SK-N-SH (cell line): ENCODE measurements around the gene THAP12. TPM values are rescaled to one million over a fixed set of nuclear protein-coding genes. Genes with fewer than 3 reads are reported as not detected.

Source experiments
- CTCF ChIA-PET: fragments of 300-600, 350-600 bp; formaldehyde crosslinking; extraction: SDS; loops from one replicate; lab custom pipeline; 2021; lab: Yijun Ruan, JAX
- POLR2A ChIA-PET: fragments of 350-600 bp; sonication (Branson Sonifier 250); formaldehyde crosslinking; extraction: SDS; loops from one replicate; lab custom pipeline; 2020; ENCODE audit warnings: antibody characterized with exemption, inconsistent platforms; lab: Yijun Ruan, JAX
- DNase-seq: peaks from one replicate; pipeline ENCODE4 v3.0.0; 2012
- H2AFZ ChIP-seq: fragments of 200-600 bp; sonication (generic); 2 replicates; pipeline ENCODE4 v1.8.1; 2016; ENCODE audit warnings: antibody characterized with exemption, mild to moderate bottlenecking, low read depth
- H3F3A ChIP-seq: fragments of 200-600 bp; sonication (generic); replicated peaks from 2 replicates; pipeline ENCODE3; 2016; ENCODE audit warnings: antibody characterized with exemption, mild to moderate bottlenecking; ENCODE audit not compliant: insufficient read depth
- H3K27ac ChIP-seq, 2 experiments: fragments of 200-500 bp in 1 of 2; fragments of 200-600 bp in 1 of 2; sonication (Bioruptor generic) in 1 of 2; sonication (generic), shearing (Covaris generic) in 1 of 2; 2 replicates each; pipeline versions ENCODE4 v1.5.1 to v1.6.1; 2014 to 2016; ENCODE audit warnings: low read depth in 2 of 2, inconsistent platforms in 1 of 2, low read length in 1 of 2, mild to moderate bottlenecking in 1 of 2, mixed read lengths in 1 of 2
- H3K27me3 ChIP-seq: fragments of 200-600 bp; sonication (generic), shearing (Covaris generic); 2 replicates; pipeline ENCODE4 v1.6.1; 2016; ENCODE audit warnings: mixed run types; ENCODE audit not compliant: insufficient read depth
- H3K36me3 ChIP-seq, 2 experiments: fragments of 200-500 bp in 1 of 2; fragments of 200-600 bp in 1 of 2; sonication (Bioruptor generic) in 1 of 2; sonication (generic) in 1 of 2; replicated peaks in 1 of 2; 2 replicates each; pipeline versions ENCODE3 to v1.5.1; 2014 to 2016; ENCODE audit warnings: low read length in 1 of 2, mild to moderate bottlenecking in 1 of 2; ENCODE audit not compliant: insufficient read depth in 2 of 2, control insufficient read depth in 1 of 2
- H3K4me1 ChIP-seq, 2 experiments: fragments of 200-500 bp in 1 of 2; fragments of 200-600 bp in 1 of 2; sonication (Bioruptor generic) in 1 of 2; sonication (generic), shearing (Covaris generic) in 1 of 2; 2 replicates each; pipeline versions ENCODE4 v1.5.1 to v1.6.1; 2014 to 2016; ENCODE audit warnings: low read depth in 1 of 2, low read length in 1 of 2, mixed run types in 1 of 2; ENCODE audit not compliant: insufficient read depth in 2 of 2, control insufficient read depth in 1 of 2
- H3K4me2 ChIP-seq: fragments of 200-600 bp; sonication (generic), shearing (Covaris generic); 2 replicates; pipeline ENCODE4 v1.6.1; 2017; ENCODE audit warnings: mixed run types
- H3K4me3 ChIP-seq, 2 experiments: fragments of 200-500 bp in 1 of 2; fragments of 200-600 bp in 1 of 2; sonication (Bioruptor generic) in 1 of 2; sonication (generic), shearing (Covaris generic) in 1 of 2; 2 replicates each; pipeline versions ENCODE4 v1.5.1 to v1.8.1; 2014 to 2016; ENCODE audit warnings: low read depth in 2 of 2, inconsistent platforms in 1 of 2, low read length in 1 of 2, mild to moderate bottlenecking in 1 of 2, mixed read lengths in 1 of 2, moderate library complexity in 1 of 2
- H3K79me2 ChIP-seq: fragments of 200-600 bp; sonication (generic); 2 replicates; pipeline ENCODE4 v1.8.1; 2017; ENCODE audit warnings: mild to moderate bottlenecking; ENCODE audit not compliant: insufficient read depth
- H3K9ac ChIP-seq: fragments of 200-600 bp; sonication (generic); 2 replicates; pipeline ENCODE4 v1.6.1; 2017; ENCODE audit warnings: mixed run types
- H3K9me2 ChIP-seq: fragments of 200-600 bp; sonication (generic); 2 replicates; pipeline ENCODE4 v1.6.1; 2017; ENCODE audit warnings: mixed run types
- H3K9me3 ChIP-seq: fragments of 200-600 bp; sonication (generic); 2 replicates; pipeline ENCODE4 v1.6.1; 2017; ENCODE audit warnings: mixed run types, mild to moderate bottlenecking, moderate library complexity
- H4K20me1 ChIP-seq: fragments of 200-600 bp; sonication (generic); 2 replicates; pipeline ENCODE4 v1.6.1; 2017; ENCODE audit warnings: mild to moderate bottlenecking, mixed run types; ENCODE audit not compliant: insufficient read depth
- CTCF ChIP-seq: fragments of 200-600 bp; sonication (generic); IDR thresholded peaks from 2 replicates; pipeline ENCODE4 v1.6.1; 2017; ENCODE audit warnings: antibody characterized with exemption, mild to moderate bottlenecking, moderate library complexity
- ELF1 ChIP-seq: IDR thresholded peaks from 2 replicates; pipeline ENCODE4 v1.4.0; 2012
- FOSL2 ChIP-seq: IDR thresholded peaks from 2 replicates; pipeline ENCODE4 v1.4.0; 2012; ENCODE audit warnings: low read depth, mild to moderate bottlenecking, moderate library complexity, borderline replicate concordance
- FOXJ3 ChIP-seq: sonication (generic); formaldehyde crosslinking; IDR thresholded peaks from 2 replicates; pipeline ENCODE4 v1.5.1; 2020; ENCODE audit warnings: mild to moderate bottlenecking, missing genetic modification reagents
- FOXM1 ChIP-seq: IDR thresholded peaks from 2 replicates; pipeline ENCODE4 v1.4.0; 2012; ENCODE audit warnings: low read depth, mild to moderate bottlenecking
- IRF3 ChIP-seq: fragments of 150-350 bp; IDR thresholded peaks from 2 replicates; pipeline ENCODE4 v1.6.1; 2016; ENCODE audit warnings: mild to moderate bottlenecking, low read depth, low read length
- PBX3 ChIP-seq: IDR thresholded peaks from 2 replicates; pipeline ENCODE4; 2012
- POLR2AphosphoS5 ChIP-seq: IDR thresholded peaks from 2 replicates; pipeline ENCODE4 v1.6.1; 2012; ENCODE audit warnings: low read depth, low read length
- RAD21 ChIP-seq: IDR thresholded peaks from 2 replicates; pipeline ENCODE4 v1.6.1; 2012; ENCODE audit warnings: mild to moderate bottlenecking, low read length
- RXRA ChIP-seq: IDR thresholded peaks from 2 replicates; pipeline ENCODE4 v1.4.0; 2012; ENCODE audit warnings: low read depth, mild to moderate bottlenecking, borderline replicate concordance
- TAF1 ChIP-seq: IDR thresholded peaks from 2 replicates; pipeline ENCODE4 v1.6.1; 2012; ENCODE audit warnings: low read depth, mild to moderate bottlenecking, low read length, moderate library complexity, borderline replicate concordance
- TCF12 ChIP-seq: IDR thresholded peaks from 2 replicates; pipeline ENCODE4 v1.4.0; 2012
- USF2 ChIP-seq: fragments of 150-350 bp; IDR thresholded peaks from 2 replicates; pipeline ENCODE4 v1.6.1; 2017; ENCODE audit warnings: antibody characterized with exemption, low read length, low read depth, borderline replicate concordance
- WGBS: methylation state at CpG from one replicate; pipeline ENCODE4 v1.1.6; 2017; ENCODE audit warnings: low lambda C conversion rate; 5-methylcytosine and 5-hydroxymethylcytosine counted together
- polyA plus RNA-seq, 3 experiments: library from polyadenylated mRNA; depleted of rRNA; stranded (reverse); fragments of >200 nt; gene quantifications; 2 replicates each; pipeline ENCODE4 v1.2.3, GENCODE V29; 2012

The THAP12 gene
- polyA plus RNA-seq, 1 of the 3 experiments (the other 2 are of a cell fraction) = 14.9 TPM

GRCh38 chr11:76335842-76336241 is 45.1 kb downstream of the THAP12 start:
- no peaks in the 10 kb centered on the region for H3K36me3 ChIP-seq
- CTCF ChIA-PET = interaction anchor here (0.6 to 1.2 kb wide), 2 partner anchors 17 to 907 kb away, joined by 3 to 4 read pairs; no protein-coding TSS in a partner anchor
- DNase-seq = no peak

GRCh38 chr11:76334826-76335389 is 46.0 kb downstream of the THAP12 start:
- Histone ChIP-seq H3K79me2 (no peaks in the 10 kb centered on the region), H2AFZ (no peak overlapping the region), H3K4me1 (no peaks in the 10 kb centered on the region), H3F3A (no peaks in the 10 kb centered on the region), H4K20me1 (no peaks in the 10 kb centered on the region), H3K27me3 (no peaks in the 10 kb centered on the region; the same call in 1 of the 2 replicates), H3K9me2 (no peaks in the 10 kb centered on the region), H3K36me3 (no peaks in the 10 kb centered on the region), H3K4me3 (no peak overlapping the region), H3K27ac (no peak overlapping the region), H3K9ac (no peak overlapping the region), H3K9me3 (no peaks in the 10 kb centered on the region), H3K4me2 (no peak overlapping the region)
- DNase-seq = no peak
- WGBS = 82% methylated on average over 4 of the region's 5 CpGs
- CTCF ChIA-PET = interaction anchor here (0.7 to 1.2 kb wide), 2 partner anchors 16 kb away, joined by 3 to 4 read pairs; no protein-coding TSS in a partner anchor
- POLR2A ChIA-PET = no interaction called here
- TF ChIP-seq PBX3 (no peak), TCF12 (no peak), FOXM1 (no peak), CTCF (no peak), ELF1 (no peak), RXRA (no peak), USF2 (no peak), FOXJ3 (CRISPR knock-in tag) (no peak), FOSL2 (no peak), POLR2AphosphoS5 (no peak), RAD21 (no peak)

More at GRCh38 chr11:76335842-76336241, 45.1 kb downstream of the THAP12 start:
- Histone ChIP-seq H4K20me1 (no peaks in the 10 kb centered on the region), H3K4me3 (no peak overlapping the region), H3K27me3 (no peaks in the 10 kb centered on the region; the same call in 1 of the 2 replicates), H3K79me2 (no peaks in the 10 kb centered on the region), H3K9me3 (no peaks in the 10 kb centered on the region), H3K4me1 (no peaks in the 10 kb centered on the region), H3K4me2 (no peak overlapping the region), H3K9ac (no peak overlapping the region), H2AFZ (no peak overlapping the region), H3F3A (no peaks in the 10 kb centered on the region), H3K9me2 (no peaks in the 10 kb centered on the region), H3K27ac (no peak overlapping the region)
- POLR2A ChIA-PET = no interaction called here
- no peak for TF ChIP-seq PBX3
- no peak for TF ChIP-seq IRF3
- TF ChIP-seq FOSL2 = no peak
- TF ChIP-seq TAF1 = no peak
